ENCODE measurements around the gene PCDHGA10. TPM values are rescaled to one million over a fixed set of nuclear protein-coding genes. Genes with fewer than 3 reads are reported as not detected.
"Not testable (repeated sequence)": the region's sequence is repeated elsewhere in the genome, so short reads cannot be mapped to it uniquely, and the experiment has no call there.

Gene PCDHGA10
- total RNA-seq, 2 experiments from 2014 or later: not detected

GRCh38 chr5:141414548-141415274, 1.9 kb downstream of the PCDHGA10 start:
- CTCF ChIA-PET: interaction anchor here (1.2 to 4.1 kb wide), 6 partner anchors 16 to 110 kb away, joined by 7 to 36 read pairs (median 16); partner anchors contain the start of genes PCDHGA12, PCDHGB4, PCDHGB5 and TAF7
- peaks cover 24% of the 10 kb centered on the region for H3K4me1 Mint-ChIP-seq (ENCODE audit: low read depth)
- POLR2A ChIA-PET, ATAC-seq, H3K27ac Mint-ChIP-seq, DNase-seq: not testable (repeated sequence)
- H3K9me3 Mint-ChIP-seq (ENCODE audit: insufficient read depth): peaks cover 23% of the 10 kb centered on the region
- peaks cover 21% of the 10 kb centered on the region for H3K36me3 Mint-ChIP-seq (ENCODE audit: low read depth)
- peak overlapping the region; percentile 10 for H3K4me3 Mint-ChIP-seq
- peaks cover 60% of the 10 kb centered on the region for H3K27me3 Mint-ChIP-seq (ENCODE audit: low read depth)

DNA sequence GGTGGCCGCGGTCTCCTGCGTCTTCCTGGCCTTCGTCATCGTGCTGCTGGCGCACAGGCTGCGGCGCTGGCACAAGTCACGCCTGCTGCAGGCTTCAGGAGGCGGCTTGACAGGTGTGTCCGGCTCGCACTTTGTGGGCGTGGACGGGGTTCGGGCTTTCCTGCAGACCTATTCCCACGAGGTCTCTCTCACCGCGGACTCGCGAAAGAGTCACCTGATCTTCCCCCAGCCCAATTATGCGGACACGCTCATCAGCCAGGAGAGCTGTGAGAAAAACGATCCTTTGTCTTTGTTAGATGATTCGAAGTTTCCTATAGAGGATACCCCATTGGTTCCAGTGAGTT, 2.5 kb downstream of the PCDHGA10 start:
- POLR2A ChIA-PET, H3K27ac Mint-ChIP-seq, H3K4me3 Mint-ChIP-seq, DNase-seq, ATAC-seq: not testable (repeated sequence)
- H3K27me3 Mint-ChIP-seq (ENCODE audit: low read depth): peaks cover 57% of the 10 kb centered on the region
- H3K4me1 Mint-ChIP-seq (ENCODE audit: low read depth): peaks cover 24% of the 10 kb centered on the region
- CTCF ChIA-PET: interaction anchor here (3.7 kb wide), 1 partner anchor 95 kb away, joined by 14 read pairs; the partner anchor contains the start of gene TAF7
- H3K9me3 Mint-ChIP-seq (ENCODE audit: insufficient read depth): peaks cover 20% of the 10 kb centered on the region
- H3K36me3 Mint-ChIP-seq (ENCODE audit: low read depth): peaks cover 22% of the 10 kb centered on the region

DNA sequence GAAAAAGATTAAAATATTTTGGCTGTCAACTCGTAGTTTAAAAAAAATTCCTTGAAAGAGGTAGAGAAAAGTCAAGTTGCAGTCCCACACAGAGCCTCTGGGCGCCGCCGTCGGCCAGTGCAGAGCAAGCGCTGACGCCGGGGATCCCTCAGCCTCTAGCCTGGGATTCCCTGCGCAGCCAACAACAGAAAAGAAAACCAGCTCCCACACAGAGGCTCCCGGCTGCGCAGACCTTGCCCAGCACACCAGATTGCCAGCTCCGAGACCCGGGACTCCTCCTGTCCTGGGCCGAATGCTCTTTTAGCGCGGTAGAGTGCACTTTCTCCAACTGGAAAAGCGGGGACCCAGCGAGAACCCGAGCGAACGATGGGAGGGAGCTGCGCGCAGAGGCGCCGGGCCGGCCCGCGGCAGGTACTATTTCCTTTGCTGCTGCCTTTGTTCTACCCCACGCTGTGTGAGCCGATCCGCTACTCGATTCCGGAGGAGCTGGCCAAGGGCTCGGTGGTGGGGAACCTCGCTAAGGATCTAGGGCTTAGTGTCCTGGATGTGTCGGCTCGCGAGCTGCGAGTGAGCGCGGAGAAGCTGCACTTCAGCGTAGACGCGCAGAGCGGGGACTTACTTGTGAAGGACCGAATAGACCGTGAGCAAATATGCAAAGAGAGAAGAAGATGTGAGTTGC, 4.8 kb downstream of the PCDHGA10 start, which contains the start of gene PCDHGB7:
Gene PCDHGB7 (plus strand): TSS at position 184 of the 679 bp plus-strand sequence. CDS start 183 bp downstream, at position 367.
- peak within 1 kb of the TSS; percentile 18 for H3K27ac Mint-ChIP-seq
- H3K27me3 Mint-ChIP-seq (ENCODE audit: low read depth): peaks cover 71% of the 10 kb centered on the region
- peaks cover 35% of the 10 kb centered on the region for H3K36me3 Mint-ChIP-seq (ENCODE audit: low read depth)
- CTCF ChIA-PET: interaction anchor here (1.0 to 2.6 kb wide), 5 partner anchors 10 to 146 kb away, joined by 3 to 12 read pairs (median 8); partner anchors contain the start of genes PCDHGB6 and TAF7
- peaks cover 27% of the 10 kb centered on the region for H3K9me3 Mint-ChIP-seq (ENCODE audit: insufficient read depth)
- POLR2A ChIA-PET: not testable (repeated sequence)
- H3K4me1 Mint-ChIP-seq (ENCODE audit: low read depth): peaks cover 30% of the 10 kb centered on the region
- DNase-seq: peak; percentile 52
- ATAC-seq: peak; percentile 64
- H3K4me3 Mint-ChIP-seq: peak within 1 kb of the TSS; percentile 23

GRCh38 chr5:141419074-141419880, 6.5 kb downstream of the PCDHGA10 start:
- ATAC-seq (no peak), DNase-seq (no peak)
- peaks cover 33% of the 10 kb centered on the region for H3K36me3 Mint-ChIP-seq (ENCODE audit: low read depth)
- POLR2A ChIA-PET: no interaction called here
- peak overlapping the region; percentile 13 for H3K4me3 Mint-ChIP-seq
- peaks cover 68% of the 10 kb centered on the region for H3K27me3 Mint-ChIP-seq (ENCODE audit: low read depth)
- H3K9me3 Mint-ChIP-seq (ENCODE audit: insufficient read depth): peaks cover 24% of the 10 kb centered on the region
- peak overlapping the region; percentile 3 for H3K27ac Mint-ChIP-seq
- CTCF ChIA-PET: interaction anchor here (0.9 to 2.9 kb wide), 9 partner anchors 11 to 138 kb away, joined by 3 to 28 read pairs (median 8); partner anchors contain the start of genes PCDHGA12, PCDHGB3 and PCDHGB6
- H3K4me1 Mint-ChIP-seq (ENCODE audit: low read depth): peaks cover 15% of the 10 kb centered on the region

DNA sequence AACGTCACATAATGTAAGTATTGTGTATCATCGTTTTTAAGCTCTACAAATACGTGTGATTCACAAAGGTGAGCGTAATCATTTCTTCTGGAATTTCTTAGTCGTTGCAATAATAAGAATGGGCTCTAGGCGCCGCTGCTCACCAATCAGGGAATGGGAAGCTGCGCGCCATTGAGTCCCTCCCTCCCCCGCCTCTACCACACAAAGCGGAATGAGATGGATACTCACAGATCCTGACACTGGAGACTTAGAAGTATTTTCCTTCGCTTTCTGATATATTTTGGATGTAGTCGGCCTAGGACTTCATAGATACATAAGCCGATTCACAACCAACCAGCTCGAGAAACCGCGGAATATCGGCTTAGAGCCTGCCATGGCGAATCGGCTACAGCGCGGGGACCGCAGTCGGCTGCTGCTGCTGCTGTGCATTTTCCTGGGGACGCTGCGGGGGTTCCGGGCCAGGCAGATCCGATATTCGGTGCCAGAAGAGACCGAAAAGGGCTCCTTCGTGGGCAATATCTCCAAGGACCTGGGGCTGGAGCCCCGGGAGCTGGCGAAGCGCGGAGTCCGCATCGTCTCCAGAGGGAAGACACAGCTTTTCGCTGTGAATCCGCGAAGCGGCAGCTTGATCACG, 8.2 kb downstream of the PCDHGA10 start, which contains the start of gene PCDHGA11:
Gene PCDHGA11 (plus strand): TSS at position 197 of the 634 bp plus-strand sequence. CDS start 177 bp downstream, at position 374.
- CTCF ChIA-PET: interaction anchor here (0.7 to 3.2 kb wide), 27 partner anchors 8 to 1376 kb away, joined by 3 to 28 read pairs (median 5); partner anchors contain the start of genes PCDHB10, PCDHB14, PCDHB15 and PCDHGA10
- POLR2A ChIA-PET: no interaction called here
- Mint-ChIP-seq H3K27ac (peak within 1 kb of the TSS; percentile 35), H3K36me3 (ENCODE audit: low read depth) (peaks cover 29% of the 10 kb centered on the region), H3K27me3 (ENCODE audit: low read depth) (peaks cover 62% of the 10 kb centered on the region), H3K4me3 (peak within 1 kb of the TSS; percentile 69), H3K9me3 (ENCODE audit: insufficient read depth) (peaks cover 24% of the 10 kb centered on the region), H3K4me1 (ENCODE audit: low read depth) (peaks cover 11% of the 10 kb centered on the region)
- DNase-seq: peak; percentile 53
- ATAC-seq: no peak

DNA sequence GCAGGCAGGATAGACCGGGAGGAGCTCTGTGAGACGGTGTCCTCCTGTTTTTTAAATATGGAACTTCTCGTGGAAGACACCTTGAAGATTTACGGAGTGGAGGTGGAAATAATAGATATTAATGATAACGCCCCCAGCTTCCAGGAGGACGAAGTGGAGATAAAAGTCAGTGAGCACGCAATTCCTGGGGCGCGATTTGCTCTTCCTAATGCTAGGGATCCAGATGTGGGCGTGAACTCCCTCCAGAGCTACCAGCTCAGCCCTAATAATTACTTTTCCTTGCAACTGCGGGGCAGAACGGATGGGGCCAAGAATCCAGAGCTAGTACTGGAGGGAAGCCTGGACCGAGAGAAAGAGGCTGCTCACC, 8.7 kb downstream of the PCDHGA10 start:
- POLR2A ChIA-PET: no interaction called here
- Mint-ChIP-seq H3K9me3 (ENCODE audit: insufficient read depth) (peaks cover 24% of the 10 kb centered on the region), H3K36me3 (ENCODE audit: low read depth) (peaks cover 29% of the 10 kb centered on the region), H3K27me3 (ENCODE audit: low read depth) (peaks cover 58% of the 10 kb centered on the region), H3K4me3 (peak overlapping the region; percentile 69), H3K4me1 (ENCODE audit: low read depth) (peaks cover 11% of the 10 kb centered on the region), H3K27ac (no peak overlapping the region)
- ATAC-seq (no peak), DNase-seq (no peak)
- CTCF ChIA-PET: interaction anchor here (0.7 to 3.2 kb wide), 25 partner anchors 9 to 1376 kb away, joined by 3 to 28 read pairs (median 5); partner anchors contain the start of genes PCDHB10, PCDHB14, PCDHB15 and PCDHGA10

GRCh38 chr5:141422742-141423291, 10.0 kb downstream of the PCDHGA10 start:
- Mint-ChIP-seq H3K27me3 (ENCODE audit: low read depth) (peaks cover 60% of the 10 kb centered on the region), H3K27ac (no peak overlapping the region), H3K36me3 (ENCODE audit: low read depth) (peaks cover 28% of the 10 kb centered on the region), H3K9me3 (ENCODE audit: insufficient read depth) (peaks cover 23% of the 10 kb centered on the region), H3K4me3 (no peak overlapping the region), H3K4me1 (ENCODE audit: low read depth) (peaks cover 8% of the 10 kb centered on the region)
- ATAC-seq (no peak), DNase-seq (no peak)
- POLR2A ChIA-PET: no interaction called here
- CTCF ChIA-PET: interaction anchor here (1.3 to 3.2 kb wide), 4 partner anchors 7 to 141 kb away, joined by 3 to 26 read pairs (median 20); partner anchors contain the start of genes PCDHGA10 and PCDHGA12

DNA sequence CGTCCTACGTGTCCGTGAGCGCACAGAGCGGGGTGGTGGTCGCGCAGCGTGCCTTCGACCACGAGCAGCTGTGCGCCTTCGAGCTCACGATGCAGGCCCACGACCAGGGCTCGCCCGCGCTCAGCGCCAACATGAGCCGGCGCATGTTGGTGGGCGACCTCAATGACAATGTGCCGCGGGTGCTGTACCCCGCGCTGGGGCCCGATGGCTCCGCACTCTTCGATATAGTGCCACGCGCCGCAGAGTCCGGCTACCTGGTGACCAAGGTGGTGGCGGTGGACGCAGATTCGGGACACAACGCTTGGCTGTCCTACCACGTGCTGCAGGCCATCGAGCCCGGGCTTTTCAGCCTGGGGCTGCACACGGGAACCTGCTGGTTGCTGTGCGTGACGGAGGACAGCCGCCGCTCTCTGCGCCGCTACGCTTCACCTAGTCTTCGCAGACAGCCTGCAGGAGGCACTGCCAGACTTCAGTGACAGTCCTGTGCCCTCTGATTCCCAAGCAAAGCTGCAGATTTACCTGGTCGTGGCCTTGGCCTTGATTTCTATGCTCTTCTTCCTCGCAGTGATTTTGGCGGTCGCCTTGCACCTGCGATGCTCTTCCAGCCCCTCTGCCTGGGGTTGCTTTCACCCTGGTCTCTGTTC, 15.1 kb downstream of the PCDHGA10 start:
- ChIA-PET POLR2A (no interaction called here), CTCF (interaction anchor here (0.8 to 1.5 kb wide), 3 partner anchors 85 to 136 kb away, joined by 3 to 4 read pairs (median 3); no protein-coding TSS in a partner anchor)
- peaks cover 20% of the 10 kb centered on the region for H3K36me3 Mint-ChIP-seq (ENCODE audit: low read depth)
- peaks cover 18% of the 10 kb centered on the region for H3K4me1 Mint-ChIP-seq (ENCODE audit: low read depth)
- peaks cover 51% of the 10 kb centered on the region for H3K27me3 Mint-ChIP-seq (ENCODE audit: low read depth)
- peaks cover 29% of the 10 kb centered on the region for H3K9me3 Mint-ChIP-seq (ENCODE audit: insufficient read depth)
- DNase-seq (no peak), ATAC-seq (no peak)
- H3K4me3 Mint-ChIP-seq: no peak overlapping the region
- no peak overlapping the region for H3K27ac Mint-ChIP-seq

DNA sequence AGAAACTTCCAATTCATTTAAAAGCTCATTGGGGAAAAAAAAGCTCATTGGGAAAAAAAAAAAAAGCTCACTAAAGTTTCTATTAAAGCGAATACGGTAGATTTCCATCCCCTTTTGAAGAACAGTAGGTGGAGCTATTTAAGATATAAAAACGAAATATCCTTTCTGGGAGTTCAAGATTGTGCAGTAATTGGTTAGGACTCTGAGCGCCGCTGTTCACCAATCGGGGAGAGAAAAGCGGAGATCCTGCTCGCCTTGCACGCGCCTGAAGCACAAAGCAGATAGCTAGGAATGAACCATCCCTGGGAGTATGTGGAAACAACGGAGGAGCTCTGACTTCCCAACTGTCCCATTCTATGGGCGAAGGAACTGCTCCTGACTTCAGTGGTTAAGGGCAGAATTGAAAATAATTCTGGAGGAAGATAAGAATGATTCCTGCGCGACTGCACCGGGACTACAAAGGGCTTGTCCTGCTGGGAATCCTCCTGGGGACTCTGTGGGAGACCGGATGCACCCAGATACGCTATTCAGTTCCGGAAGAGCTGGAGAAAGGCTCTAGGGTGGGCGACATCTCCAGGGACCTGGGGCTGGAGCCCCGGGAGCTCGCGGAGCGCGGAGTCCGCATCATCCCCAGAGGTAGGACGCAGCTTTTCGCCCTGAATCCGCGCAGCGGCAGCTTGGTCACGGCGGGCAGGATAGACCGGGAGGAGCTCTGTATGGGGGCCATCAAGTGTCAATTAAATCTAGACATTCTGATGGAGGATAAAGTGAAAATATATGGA, 17.7 kb downstream of the PCDHGA10 start, which contains the start of gene PCDHGA12:
Gene PCDHGA12 (plus strand): TSS at position 176 of the 782 bp plus-strand sequence. CDS start 253 bp downstream, at position 429.
- H3K27me3 Mint-ChIP-seq (ENCODE audit: low read depth): peaks cover 40% of the 10 kb centered on the region
- peak within 1 kb of the TSS; percentile 63 for H3K4me3 Mint-ChIP-seq
- H3K9me3 Mint-ChIP-seq (ENCODE audit: insufficient read depth): peaks cover 33% of the 10 kb centered on the region
- peaks cover 18% of the 10 kb centered on the region for H3K4me1 Mint-ChIP-seq (ENCODE audit: low read depth)
- no peak for ATAC-seq
- peak within 1 kb of the TSS; percentile 62 for H3K27ac Mint-ChIP-seq
- H3K36me3 Mint-ChIP-seq (ENCODE audit: low read depth): peaks cover 21% of the 10 kb centered on the region
- ChIA-PET CTCF (interaction anchor here (0.7 to 3.0 kb wide), 33 partner anchors 9 to 137 kb away, joined by 3 to 26 read pairs (median 5); partner anchors contain the start of genes PCDHGA10, PCDHGA11, PCDHGA3 and PCDHGA8), POLR2A (interaction anchor here (0.7 kb wide), 1 partner anchor 83 kb away, joined by 4 read pairs; no protein-coding TSS in a partner anchor)
- peak; percentile 45 for DNase-seq

All from activated CD8-positive, alpha-beta T cell treated with anti-CD3 and anti-CD28 coated beads, Interleukin-2, amount 10 ng/mL, durations not matched to agents 7 days and 5 days (primary cell).